Fibroblast of lung (primary cell): ENCODE data around the gene OTUB2. TPM values are rescaled to one million over a fixed set of nuclear protein-coding genes. Genes with fewer than 3 reads are reported as not detected.

Source experiments
- DNase-seq, 2 donors: peaks; one replicate each; pipeline versions ENCODE4 v3.0.0 to v3.0.0-alpha.2; 2010; ENCODE audit warnings: low read depth in 2 of 2
- H2AFZ ChIP-seq: 2 replicates; pipeline ENCODE4 v1.5.1; 2012; ENCODE audit warnings: low read length, control low read depth, inconsistent platforms
- H3K27ac ChIP-seq: 2 replicates; pipeline ENCODE4 v1.5.1; 2011; ENCODE audit warnings: low read length, control low read depth; ENCODE audit not compliant: insufficient read depth
- H3K27me3 ChIP-seq: 2 replicates; pipeline ENCODE4 v1.5.1; 2011; ENCODE audit warnings: mild to moderate bottlenecking, low read length; ENCODE audit not compliant: control insufficient read depth, insufficient read depth
- H3K36me3 ChIP-seq: 2 replicates; pipeline ENCODE4 v1.5.1; 2011; ENCODE audit warnings: low read length; ENCODE audit not compliant: control insufficient read depth, insufficient read depth
- H3K4me1 ChIP-seq: 2 replicates; pipeline ENCODE4 v1.5.1; 2011; ENCODE audit warnings: low read length; ENCODE audit not compliant: control insufficient read depth, insufficient read depth; ENCODE audit errors: extremely low read depth
- H3K4me2 ChIP-seq: 2 replicates; pipeline ENCODE4 v1.5.1; 2011; ENCODE audit warnings: low read length, control low read depth; ENCODE audit not compliant: insufficient read depth; ENCODE audit errors: extremely low read depth
- H3K4me3 ChIP-seq, 4 experiments: fragments of 200-600 bp in 1 of 4; sonication (generic) in 1 of 4; replicated peaks in 1 of 4; 2 replicates each; pipeline ENCODE4 v1.5.1; 2011 to 2016; ENCODE audit warnings: low read length in 4 of 4, low read depth in 3 of 4, mild to moderate bottlenecking in 3 of 4, control low read depth in 2 of 4, inconsistent platforms in 1 of 4, mixed read lengths in 1 of 4; ENCODE audit not compliant: insufficient read depth in 1 of 4; ENCODE audit errors: control extremely low read depth in 1 of 4
- H3K79me2 ChIP-seq: 2 replicates; pipeline ENCODE4 v1.5.1; 2012; ENCODE audit warnings: mild to moderate bottlenecking, low read length, inconsistent platforms; ENCODE audit not compliant: control insufficient read depth, insufficient read depth
- H3K9ac ChIP-seq: 2 replicates; pipeline ENCODE4 v1.5.1; 2011; ENCODE audit warnings: mild to moderate bottlenecking, low read length, control low read depth; ENCODE audit not compliant: insufficient read depth
- H3K9me3 ChIP-seq: 2 replicates; pipeline ENCODE4 v1.5.1; 2012; ENCODE audit warnings: low read depth, low read length; ENCODE audit not compliant: control insufficient read depth, insufficient read depth
- H4K20me1 ChIP-seq: 2 replicates; pipeline ENCODE4 v1.5.1; 2011; ENCODE audit warnings: low read length; ENCODE audit not compliant: control insufficient read depth, insufficient read depth; ENCODE audit errors: extremely low read depth
- EZH2 ChIP-seq: IDR thresholded peaks from 2 replicates; pipeline ENCODE4 v1.5.1; 2012; ENCODE audit warnings: low read length, control low read depth, mild to moderate bottlenecking; ENCODE audit errors: missing control alignments
- polyA plus RNA-seq, 2 donors: library from polyadenylated mRNA; depleted of rRNA in 1 of 2; stranded (reverse) in 1 of 2; unstranded in 1 of 2; fragments of >200 nt; gene quantifications; 2 replicates each; pipeline ENCODE4 v1.2.1, GENCODE V29; 2011 to 2012; ENCODE audit warnings: missing spikeins in 1 of 2
- total RNA-seq: library from RNA; depleted of rRNA; stranded (reverse); fragments of >200 nt; gene quantifications from 2 replicates; pipeline ENCODE4 v1.2.1, GENCODE V29; 2014
- TF ChIP-seq, protein P1 (sequence below), 2 donors: IDR thresholded peaks in 1 of 2; conservative IDR thresholded peaks in 1 of 2; 1 replicate in 1 of 2; 2 replicates in 1 of 2; pipeline ENCODE4 v1.5.1; 2011 to 2012; ENCODE audit warnings: low read length in 2 of 2, control low read depth in 1 of 2, inconsistent platforms in 1 of 2, low read depth in 1 of 2, mild to moderate bottlenecking in 1 of 2

The OTUB2 gene
- total and polyA plus RNA-seq, 2 donors (not counting 1 experiment from before 2014, with no cell fraction given) = 1.3 to 2.3 TPM

DNA sequence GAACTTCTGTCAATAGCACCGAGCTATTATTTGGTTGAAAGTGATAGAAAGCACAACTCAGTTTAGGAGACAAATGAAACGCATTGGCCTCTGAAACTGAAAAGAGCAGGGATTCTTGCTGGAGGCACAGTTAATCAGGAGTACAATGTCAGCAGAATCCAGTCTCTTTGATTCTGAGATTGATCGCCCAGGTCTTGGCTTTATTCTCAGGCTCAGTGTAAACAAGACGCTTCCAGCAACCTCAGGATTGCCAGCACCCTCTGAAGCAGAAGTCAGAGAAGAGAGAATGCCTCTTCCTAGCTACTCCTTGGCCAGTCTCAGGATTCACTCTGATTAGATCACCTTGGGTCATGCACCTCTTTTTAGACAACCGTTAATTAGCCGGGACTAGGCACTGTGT is 11.8 kb upstream of the OTUB2 start:
- no peak overlapping the region for H3K9ac ChIP-seq
- H3K9me3 ChIP-seq = no peaks in the 10 kb centered on the region
- peaks cover 2% of the 10 kb centered on the region for H3K27me3 ChIP-seq

DNA sequence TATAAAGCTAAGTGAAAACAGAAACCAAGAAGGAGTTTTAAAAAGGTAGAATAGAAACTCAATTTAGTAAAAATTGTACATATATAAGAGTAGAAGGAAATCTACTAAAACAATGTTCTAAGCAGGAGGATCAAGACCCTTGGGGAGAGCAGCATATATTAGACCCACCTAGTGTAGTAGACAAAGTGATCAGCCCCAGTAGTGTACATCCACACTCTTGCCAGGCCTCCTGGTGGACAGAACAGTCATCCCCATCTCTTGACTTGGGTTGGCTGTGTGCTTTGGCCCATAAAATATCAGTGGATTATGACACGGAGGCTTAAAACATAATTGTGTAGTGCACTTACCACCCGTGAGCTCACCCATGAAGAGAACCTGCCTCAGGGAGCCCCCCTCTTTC is 10.9 kb upstream of the OTUB2 start:
- Histone ChIP-seq H3K79me2 (no peaks in the 10 kb centered on the region), H2AFZ (no peak overlapping the region), H3K27me3 (peaks cover 2% of the 10 kb centered on the region), H3K4me1 (no peaks in the 10 kb centered on the region), H3K9me3 (no peaks in the 10 kb centered on the region), H3K36me3 (no peaks in the 10 kb centered on the region), H3K9ac (no peak overlapping the region), H4K20me1 (no peaks in the 10 kb centered on the region), H3K27ac (no peak overlapping the region), H3K4me3 (no peak overlapping the region), H3K4me2 (no peak overlapping the region)
- no peak for DNase-seq
- no peak for TF ChIP-seq EZH2
- TF ChIP-seq, protein P1, sequence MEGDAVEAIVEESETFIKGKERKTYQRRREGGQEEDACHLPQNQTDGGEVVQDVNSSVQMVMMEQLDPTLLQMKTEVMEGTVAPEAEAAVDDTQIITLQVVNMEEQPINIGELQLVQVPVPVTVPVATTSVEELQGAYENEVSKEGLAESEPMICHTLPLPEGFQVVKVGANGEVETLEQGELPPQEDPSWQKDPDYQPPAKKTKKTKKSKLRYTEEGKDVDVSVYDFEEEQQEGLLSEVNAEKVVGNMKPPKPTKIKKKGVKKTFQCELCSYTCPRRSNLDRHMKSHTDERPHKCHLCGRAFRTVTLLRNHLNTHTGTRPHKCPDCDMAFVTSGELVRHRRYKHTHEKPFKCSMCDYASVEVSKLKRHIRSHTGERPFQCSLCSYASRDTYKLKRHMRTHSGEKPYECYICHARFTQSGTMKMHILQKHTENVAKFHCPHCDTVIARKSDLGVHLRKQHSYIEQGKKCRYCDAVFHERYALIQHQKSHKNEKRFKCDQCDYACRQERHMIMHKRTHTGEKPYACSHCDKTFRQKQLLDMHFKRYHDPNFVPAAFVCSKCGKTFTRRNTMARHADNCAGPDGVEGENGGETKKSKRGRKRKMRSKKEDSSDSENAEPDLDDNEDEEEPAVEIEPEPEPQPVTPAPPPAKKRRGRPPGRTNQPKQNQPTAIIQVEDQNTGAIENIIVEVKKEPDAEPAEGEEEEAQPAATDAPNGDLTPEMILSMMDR (conservative IDR thresholded peaks at IDR 0.05 in 1 of 2, IDR thresholded peaks at IDR 0.05 in 1 of 2; ENCODE audit: low read depth in 1 of 2, low read length in 2 of 2) = no peak

More for the DNA sequence above, 11.8 kb upstream of the OTUB2 start:
- no peak for DNase-seq
- no peaks in the 10 kb centered on the region for H3K4me1 ChIP-seq
- TF ChIP-seq, protein P1 (conservative IDR thresholded peaks at IDR 0.05 in 1 of 2, IDR thresholded peaks at IDR 0.05 in 1 of 2; ENCODE audit: low read depth in 1 of 2, low read length in 2 of 2) = no peak
- no peak for TF ChIP-seq EZH2
- no peak overlapping the region for H3K27ac ChIP-seq
- no peaks in the 10 kb centered on the region for H3K79me2 ChIP-seq
- H3K4me2 ChIP-seq = no peak overlapping the region
- no peaks in the 10 kb centered on the region for H4K20me1 ChIP-seq
- no peaks in the 10 kb centered on the region for H3K36me3 ChIP-seq
- H2AFZ ChIP-seq = no peak overlapping the region
- no peak overlapping the region for H3K4me3 ChIP-seq

DNA sequence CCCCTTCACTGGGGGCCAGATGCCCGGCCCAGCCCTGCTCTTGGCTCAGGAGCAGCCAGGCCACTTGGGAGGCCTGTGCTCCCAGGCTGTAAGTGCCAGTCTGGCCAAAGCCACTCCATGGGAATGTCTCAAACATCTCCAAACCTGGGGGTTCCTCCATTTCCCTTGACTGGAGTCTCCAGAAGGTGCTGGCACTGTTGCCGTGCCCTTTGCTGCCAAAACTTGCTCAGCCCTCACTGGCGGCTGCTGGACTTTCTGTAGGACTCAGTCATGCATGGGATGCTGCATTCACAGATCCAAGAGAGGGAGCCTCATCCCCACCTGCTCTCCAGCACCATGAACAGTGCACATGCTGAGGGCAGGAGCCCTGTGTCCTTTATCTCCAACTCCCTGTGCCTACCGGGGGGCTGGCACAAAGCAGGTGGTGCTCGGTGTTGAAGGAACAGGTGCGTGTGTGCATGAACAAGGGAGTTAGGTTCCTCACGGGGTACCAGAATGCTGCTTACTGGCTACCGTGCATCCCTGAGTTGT is 9.6 kb upstream of the OTUB2 start:
- no peak for DNase-seq
- no peak overlapping the region for H3K4me2 ChIP-seq
- no peaks in the 10 kb centered on the region for H3K36me3 ChIP-seq
- no peaks in the 10 kb centered on the region for H3K4me1 ChIP-seq
- H3K79me2 ChIP-seq = no peaks in the 10 kb centered on the region
- no peaks in the 10 kb centered on the region for H4K20me1 ChIP-seq
- H3K9ac ChIP-seq = no peak overlapping the region
- no peaks in the 10 kb centered on the region for H3K9me3 ChIP-seq
- no peak overlapping the region for H3K4me3 ChIP-seq
- no peak overlapping the region for H2AFZ ChIP-seq
- TF ChIP-seq, protein P1 (conservative IDR thresholded peaks at IDR 0.05 in 1 of 2, IDR thresholded peaks at IDR 0.05 in 1 of 2; ENCODE audit: low read depth in 1 of 2, low read length in 2 of 2) = no peak
- no peak for TF ChIP-seq EZH2
- H3K27ac ChIP-seq = no peak overlapping the region
- peaks cover 2% of the 10 kb centered on the region for H3K27me3 ChIP-seq
